GM19455 (cell line): ENCODE data around the gene SSPN.
"Not testable (repeated sequence)": the region's sequence is repeated elsewhere in the genome, so short reads cannot be mapped to it uniquely, and the experiment has no call there.

ENCODE experiments used
- ATAC-seq: cut with Tn5 transposase; IDR thresholded peaks from one replicate; pipeline ENCODE4 v1.9.1; 2021; ENCODE audit not compliant: unreplicated experiment

SSPN gene

GRCh38 chr12:26227361-26227745 is 32.0 kb downstream of the SSPN start:
- no peak for ATAC-seq

- ATAC-seq: no peak
Observed at GRCh38 chr12:26229910-26230309, 34.5 kb downstream of the SSPN start.

- ATAC-seq: no peak
Observed at GRCh38 chr12:26231470-26231869, 36.1 kb downstream of the SSPN start.

GRCh38 chr12:26231921-26232320 is 36.5 kb downstream of the SSPN start:
- ATAC-seq: no peak

DNA sequence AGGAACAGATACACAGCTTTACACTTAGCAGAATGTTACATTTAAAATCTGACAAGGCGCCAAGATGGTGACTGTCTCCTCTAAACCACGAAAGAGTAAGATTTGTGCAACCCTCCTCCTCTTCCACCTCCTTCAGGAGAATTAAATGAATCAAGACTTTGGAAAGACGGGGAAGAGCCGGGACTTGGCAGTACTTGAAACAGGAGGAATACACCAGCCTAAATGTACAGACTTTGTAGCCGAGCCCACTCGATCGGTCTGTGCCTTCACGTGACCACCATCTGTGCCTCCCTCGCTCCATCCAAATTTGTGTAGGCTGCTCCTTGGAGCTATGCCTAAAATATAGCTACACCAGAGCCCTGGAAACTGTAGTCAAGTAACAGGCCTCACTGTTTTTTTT is 38.3 kb downstream of the SSPN start:
- ATAC-seq: no peak

DNA sequence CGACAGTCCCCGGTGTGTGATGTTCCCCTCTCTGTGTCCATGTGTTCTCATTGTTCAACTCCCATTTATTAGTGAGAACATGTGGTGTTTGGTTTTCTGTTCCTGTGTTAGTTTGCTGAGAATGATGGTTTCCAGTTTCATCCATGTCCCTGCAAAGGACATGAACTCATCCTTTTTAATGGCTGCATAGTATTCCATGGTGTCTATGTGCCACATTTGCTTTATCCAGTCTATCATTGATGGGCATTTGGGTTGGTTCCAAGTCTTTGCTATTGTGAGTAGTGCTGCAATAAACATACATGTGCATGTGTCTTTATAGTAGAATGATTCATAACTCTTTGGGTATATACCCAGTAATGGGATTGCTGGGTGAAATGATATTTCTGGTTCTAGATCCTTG is 40.1 kb downstream of the SSPN start:
- not testable (repeated sequence) for ATAC-seq

DNA sequence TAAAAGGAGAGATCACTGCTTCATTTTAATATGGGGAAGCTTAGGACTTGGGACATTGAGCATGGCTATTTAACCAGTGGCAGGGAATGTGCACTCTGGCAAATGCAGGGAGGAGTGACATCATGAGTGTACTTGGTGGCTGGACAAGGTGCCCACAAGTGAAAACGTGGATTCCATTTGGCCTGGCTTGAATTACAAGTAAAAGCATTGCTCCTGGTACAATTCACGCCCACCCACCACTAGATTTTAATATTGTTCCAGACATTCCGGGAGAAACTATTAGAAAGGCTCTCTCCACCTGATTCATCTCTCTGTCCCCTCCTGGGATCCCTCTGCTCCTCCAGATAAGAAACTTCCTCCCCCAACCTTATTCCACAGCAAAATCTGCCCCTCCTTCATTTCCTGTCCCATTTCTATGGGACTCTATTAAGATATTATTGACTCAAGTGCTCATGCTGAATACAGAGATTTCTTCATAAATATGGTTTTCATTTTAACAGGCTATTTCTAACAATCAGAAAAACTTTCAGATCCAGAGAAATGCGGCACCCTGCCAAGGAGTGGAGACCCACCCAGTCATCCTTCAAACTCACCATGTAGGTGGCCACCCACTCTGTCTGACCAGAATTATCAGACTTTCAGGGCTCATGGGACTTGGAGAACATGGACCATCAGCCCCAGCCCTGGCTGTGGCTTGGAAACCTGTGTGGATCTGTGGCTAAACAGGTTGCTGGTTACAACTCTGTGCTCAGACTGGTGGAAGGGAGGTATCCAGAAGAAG is 43.2 kb downstream of the SSPN start:
- no peak for ATAC-seq

- ATAC-seq: no peak
Observed at GRCh38 chr12:26239122-26239851, 43.9 kb downstream of the SSPN start.

GRCh38 chr12:26239852-26240815 is 44.8 kb downstream of the SSPN start:
- no peak for ATAC-seq

DNA sequence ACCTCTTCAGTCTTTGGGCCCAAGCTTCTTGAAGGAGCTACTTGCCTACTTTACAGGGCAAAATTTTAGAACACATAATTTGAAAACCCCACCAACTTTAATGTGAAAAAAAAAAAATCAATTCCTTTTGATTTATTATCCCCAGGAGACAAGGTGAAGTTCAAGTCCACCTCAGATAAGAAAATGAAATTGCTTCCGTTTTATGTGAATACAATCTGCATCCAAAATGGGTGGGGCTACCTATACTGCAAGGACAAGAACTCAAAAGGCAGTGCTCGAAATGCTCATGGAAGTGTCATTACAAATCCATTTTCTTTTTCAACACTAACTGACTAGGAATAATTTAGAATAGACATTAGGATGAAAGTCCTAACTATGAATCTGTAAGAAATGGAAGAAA is 45.7 kb downstream of the SSPN start:
- ATAC-seq: no peak

DNA sequence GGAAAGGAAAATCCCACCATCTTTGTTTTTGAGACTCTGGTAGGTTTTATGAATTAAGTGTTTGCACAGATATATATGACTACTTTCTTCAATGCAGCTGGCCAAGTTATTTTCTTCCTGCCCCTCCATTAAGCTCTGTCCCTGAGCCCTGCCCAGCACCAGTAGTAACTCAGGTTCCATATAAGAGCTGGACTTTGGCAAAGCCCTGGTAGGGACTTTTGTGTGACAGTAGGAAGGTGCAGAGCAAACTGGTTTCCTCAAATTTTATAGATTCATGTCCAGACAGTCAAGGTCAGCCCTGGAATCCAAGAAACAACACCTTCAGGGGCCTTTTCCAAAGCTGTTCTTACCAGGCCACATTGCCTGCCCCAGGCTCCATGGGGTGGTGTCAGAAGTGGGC is 47.3 kb downstream of the SSPN start:
- ATAC-seq: no peak

DNA sequence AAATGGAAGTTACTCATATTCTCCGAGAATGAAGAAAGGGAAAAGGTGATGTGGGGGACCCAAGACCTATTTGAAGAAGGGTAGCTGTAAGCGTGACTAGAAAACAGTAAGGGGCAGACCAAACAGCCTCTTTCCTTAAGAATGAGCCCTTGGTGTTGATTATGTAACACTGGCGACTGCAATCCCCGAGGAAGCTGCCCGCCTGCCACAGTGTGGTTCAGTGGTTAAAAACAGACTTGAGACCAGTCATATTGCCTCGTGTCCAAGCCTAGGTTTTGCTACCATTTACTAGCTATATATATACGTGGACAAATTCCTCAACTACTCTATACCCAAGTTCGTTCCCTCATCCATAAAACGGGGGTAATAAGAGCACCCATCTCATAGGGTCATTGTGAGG is 49.1 kb downstream of the SSPN start:
- no peak for ATAC-seq

DNA sequence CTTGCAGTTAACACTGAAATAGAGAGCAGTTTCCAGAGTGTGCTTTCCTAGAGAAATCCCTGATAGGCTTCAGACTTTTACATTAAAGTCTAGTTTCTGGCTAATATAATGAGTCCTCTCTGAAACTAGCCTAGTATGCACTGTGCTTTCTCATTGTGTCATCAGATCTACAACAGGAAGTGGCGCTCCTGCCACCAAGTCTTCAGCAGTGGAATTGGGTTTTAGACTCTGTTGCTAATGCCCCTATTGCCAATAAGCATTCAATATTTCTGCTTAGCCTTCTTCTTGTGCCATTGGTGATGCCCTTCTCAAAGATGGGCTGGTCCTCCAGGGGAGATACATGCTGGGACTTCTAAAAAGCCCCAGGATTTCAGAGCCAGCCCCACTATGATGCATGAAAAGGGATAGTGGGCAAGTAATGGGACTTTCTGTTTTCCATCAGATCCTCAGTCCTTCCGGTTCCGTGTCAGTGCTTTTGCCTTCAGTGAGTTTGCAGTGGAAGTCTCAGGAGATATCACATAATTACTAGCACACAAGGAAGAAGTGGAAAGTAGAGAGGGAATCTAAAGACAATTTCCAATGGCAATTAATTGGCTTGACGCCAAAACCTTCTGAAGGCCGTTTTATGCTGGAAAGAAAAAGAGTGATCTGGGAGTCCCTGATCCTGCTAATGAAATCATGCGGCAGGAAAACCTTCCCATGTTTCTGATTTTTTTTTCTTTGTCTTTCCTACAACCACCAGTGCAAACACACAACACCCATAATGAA is 50.0 kb downstream of the SSPN start:
- no peak for ATAC-seq

- no peak for ATAC-seq
Observed at GRCh38 chr12:26246483-26247164, 51.3 kb downstream of the SSPN start.

- no peak for ATAC-seq
Observed at GRCh38 chr12:26247873-26248272, 52.5 kb downstream of the SSPN start.

- ATAC-seq: no peak
Observed at GRCh38 chr12:26250801-26251200, 55.4 kb downstream of the SSPN start.

DNA sequence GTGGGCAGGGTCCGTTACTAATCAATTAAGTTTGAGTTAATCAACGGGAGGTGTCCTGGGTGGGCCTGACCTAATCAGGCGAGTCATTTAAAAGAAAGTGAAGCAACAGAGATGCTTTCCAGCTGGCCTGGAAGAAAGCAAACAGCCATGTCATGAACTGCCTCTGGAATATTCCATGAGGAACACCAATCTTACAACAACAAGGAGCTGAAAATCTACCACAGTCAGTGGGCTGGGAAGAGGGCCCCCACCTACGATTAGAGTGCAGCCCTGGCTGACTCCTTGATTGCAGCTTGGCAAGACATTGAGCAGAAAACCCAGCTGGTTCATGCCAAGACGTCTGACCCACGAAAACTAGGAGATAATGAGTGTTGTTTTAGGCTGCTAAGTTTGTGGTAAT is 56.2 kb downstream of the SSPN start:
- no peak for ATAC-seq

DNA sequence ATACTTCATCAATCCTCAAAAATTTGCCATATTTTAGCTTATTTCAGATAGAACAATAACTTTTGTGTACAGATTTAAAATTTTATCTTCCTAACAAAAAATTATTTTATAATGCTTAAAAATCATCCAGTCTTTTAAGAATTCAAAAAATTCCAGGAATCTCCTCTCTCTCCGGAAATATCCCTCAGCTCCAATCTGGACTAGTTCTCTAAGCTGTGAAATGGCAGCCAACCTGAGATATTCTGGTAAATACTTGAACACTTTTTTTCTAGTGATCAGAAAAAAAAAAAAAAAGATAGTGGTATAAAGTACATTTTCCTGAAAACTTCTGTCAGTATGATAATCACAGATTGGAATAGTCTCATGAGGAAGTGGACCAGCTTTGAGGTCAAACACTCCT is 57.6 kb downstream of the SSPN start:
- no peak for ATAC-seq

GRCh38 chr12:26255893-26256645 is 60.7 kb downstream of the SSPN start:
- ATAC-seq: no peak
